ENCODE results near the gene TRMT61B. TPM values are rescaled to one million over a fixed set of nuclear protein-coding genes. Genes with fewer than 3 reads are reported as not detected.

The TRMT61B gene
- polyA plus RNA-seq, 3 donors, result 6.7 to 10.2 (median 8.1) TPM

DNA sequence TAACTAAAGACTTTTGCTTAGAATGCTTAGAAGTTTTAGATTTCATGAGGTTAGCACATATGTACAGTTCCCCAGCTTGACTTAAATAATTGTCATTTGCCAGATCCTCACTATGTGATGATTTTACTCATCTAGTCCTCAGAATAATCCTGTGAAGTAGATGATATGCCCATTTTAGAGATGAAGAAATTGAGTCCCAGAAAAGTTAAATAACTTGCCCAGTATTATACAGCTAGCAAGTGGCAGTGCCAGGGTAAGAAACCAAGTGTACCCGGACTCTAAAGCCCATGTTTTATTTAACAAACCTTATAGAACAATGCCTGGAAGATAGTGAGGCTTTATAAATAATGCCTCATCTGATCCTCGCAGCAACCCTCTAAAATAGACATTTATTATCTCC lies 31.1 kb downstream of the TRMT61B start:
- H3K9ac ChIP-seq (ENCODE audit: insufficient read depth, low read length, poor library complexity, severe bottlenecking), result no peak overlapping the region
- no peak overlapping the region for H3K4me2 ChIP-seq (replicated peaks; ENCODE audit: extremely low read depth, low read length, poor library complexity, severe bottlenecking)

DNA sequence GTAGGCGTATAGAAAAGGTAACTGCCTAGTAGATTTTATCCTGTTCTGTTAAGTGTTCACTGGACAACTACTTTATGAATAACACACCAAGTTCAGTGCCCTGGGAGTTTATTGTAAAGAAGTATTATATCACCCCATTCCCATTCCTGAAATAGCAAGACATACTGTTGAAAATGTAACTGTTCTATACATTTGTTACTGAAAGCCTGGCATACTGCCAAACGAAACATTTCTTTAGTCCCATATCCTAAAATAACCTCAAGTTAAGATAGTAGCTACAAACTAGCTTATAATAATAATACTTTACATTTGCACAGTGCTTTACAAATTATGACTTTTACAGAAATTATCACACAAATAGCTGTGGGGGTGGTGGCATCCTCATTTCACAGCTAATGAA lies 34.3 kb downstream of the TRMT61B start:
- no peak overlapping the region for H2AFZ ChIP-seq (ENCODE audit: insufficient read depth, low read depth, low read length, poor library complexity, severe bottlenecking)
- Mint-ChIP-seq H3K27me3 (ENCODE audit: low read depth in 3 of 3) (peaks cover 0 to 6% (median 4%) of the 10 kb centered on the region in 3 donors), H3K9me3 (peaks cover 2 to 7% (median 4%) of the 10 kb centered on the region in 7 donors), H3K4me1 (no peaks in the 10 kb centered on the region), H3K4me3 (no peak overlapping the region), H3K27ac (no peak overlapping the region), H3K36me3 (no peaks in the 10 kb centered on the region)
- TF ChIP-seq, protein P1, sequence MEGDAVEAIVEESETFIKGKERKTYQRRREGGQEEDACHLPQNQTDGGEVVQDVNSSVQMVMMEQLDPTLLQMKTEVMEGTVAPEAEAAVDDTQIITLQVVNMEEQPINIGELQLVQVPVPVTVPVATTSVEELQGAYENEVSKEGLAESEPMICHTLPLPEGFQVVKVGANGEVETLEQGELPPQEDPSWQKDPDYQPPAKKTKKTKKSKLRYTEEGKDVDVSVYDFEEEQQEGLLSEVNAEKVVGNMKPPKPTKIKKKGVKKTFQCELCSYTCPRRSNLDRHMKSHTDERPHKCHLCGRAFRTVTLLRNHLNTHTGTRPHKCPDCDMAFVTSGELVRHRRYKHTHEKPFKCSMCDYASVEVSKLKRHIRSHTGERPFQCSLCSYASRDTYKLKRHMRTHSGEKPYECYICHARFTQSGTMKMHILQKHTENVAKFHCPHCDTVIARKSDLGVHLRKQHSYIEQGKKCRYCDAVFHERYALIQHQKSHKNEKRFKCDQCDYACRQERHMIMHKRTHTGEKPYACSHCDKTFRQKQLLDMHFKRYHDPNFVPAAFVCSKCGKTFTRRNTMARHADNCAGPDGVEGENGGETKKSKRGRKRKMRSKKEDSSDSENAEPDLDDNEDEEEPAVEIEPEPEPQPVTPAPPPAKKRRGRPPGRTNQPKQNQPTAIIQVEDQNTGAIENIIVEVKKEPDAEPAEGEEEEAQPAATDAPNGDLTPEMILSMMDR (IDR thresholded peaks at IDR 0.05), result no peak
- no peaks in the 10 kb centered on the region for H3K4me1 ChIP-seq (ENCODE audit: control insufficient read depth in 1 of 2, insufficient read depth in 2 of 2, low read length in 2 of 2)
- no peak overlapping the region for H3K4me2 ChIP-seq (replicated peaks; ENCODE audit: extremely low read depth, low read length, poor library complexity, severe bottlenecking)
- no peak overlapping the region for H3K4me3 ChIP-seq (replicated peaks in 1 of 3; ENCODE audit: low read depth in 2 of 3, low read length in 3 of 3)
- no peaks in the 10 kb centered on the region for H3K9me3 ChIP-seq (replicated peaks in 1 of 2; ENCODE audit: control insufficient read depth in 1 of 2, insufficient read depth in 1 of 2, low read length in 2 of 2)
- intact Hi-C loops (cut with micrococcal nuclease), result no loop called here
- no peaks in the 10 kb centered on the region for H4K20me1 ChIP-seq (ENCODE audit: insufficient read depth, low read length)
- WGBS (ENCODE audit: insufficient coverage), result no CpG with 5 or more reads among the region's 2 CpGs
- H3K79me2 ChIP-seq (ENCODE audit: insufficient read depth, low read length), result no peaks in the 10 kb centered on the region
- no peak overlapping the region for H3K9ac ChIP-seq (ENCODE audit: insufficient read depth, low read length, poor library complexity, severe bottlenecking)
- H3K27ac ChIP-seq (ENCODE audit: low read depth in 1 of 2, low read length in 2 of 2), result no peak overlapping the region
- DNase-seq, result no peak
- no peaks in the 10 kb centered on the region for H3K36me3 ChIP-seq (replicated peaks in 1 of 2; ENCODE audit: control insufficient read depth in 1 of 2, insufficient read depth in 2 of 2, low read length in 2 of 2)
- no peaks in the 10 kb centered on the region for H3K27me3 ChIP-seq (ENCODE audit: control insufficient read depth in 2 of 2, insufficient read depth in 2 of 2, low read length in 2 of 2)

More for the DNA sequence above, 31.1 kb downstream of the TRMT61B start:
- Mint-ChIP-seq H3K27ac (no peak overlapping the region), H3K36me3 (peaks cover 0 to 4% of the 10 kb centered on the region in 2 donors), H3K27me3 (ENCODE audit: low read depth in 3 of 3) (peaks cover 0 to 6% (median 2%) of the 10 kb centered on the region in 3 donors), H3K9me3 (peaks cover under 1 to 5% (median 2%) of the 10 kb centered on the region in 7 donors), H3K4me1 (no peaks in the 10 kb centered on the region), H3K4me3 (no peak overlapping the region)
- no peak for DNase-seq
- intact Hi-C loops (cut with micrococcal nuclease), result no loop called here
- Histone ChIP-seq H3K27me3 (ENCODE audit: control insufficient read depth in 2 of 2, insufficient read depth in 2 of 2, low read length in 2 of 2) (no peaks in the 10 kb centered on the region), H2AFZ (ENCODE audit: insufficient read depth, low read depth, low read length, poor library complexity, severe bottlenecking) (no peak overlapping the region), H3K79me2 (ENCODE audit: insufficient read depth, low read length) (no peaks in the 10 kb centered on the region), H3K36me3 (replicated peaks in 1 of 2; ENCODE audit: control insufficient read depth in 1 of 2, insufficient read depth in 2 of 2, low read length in 2 of 2) (no peaks in the 10 kb centered on the region), H3K27ac (ENCODE audit: low read depth in 1 of 2, low read length in 2 of 2) (no peak overlapping the region), H3K9me3 (replicated peaks in 1 of 2; ENCODE audit: control insufficient read depth in 1 of 2, insufficient read depth in 1 of 2, low read length in 2 of 2) (no peaks in the 10 kb centered on the region), H3K4me1 (ENCODE audit: control insufficient read depth in 1 of 2, insufficient read depth in 2 of 2, low read length in 2 of 2) (no peaks in the 10 kb centered on the region), H4K20me1 (ENCODE audit: insufficient read depth, low read length) (no peaks in the 10 kb centered on the region), H3K4me3 (replicated peaks in 1 of 3; ENCODE audit: low read depth in 2 of 3, low read length in 3 of 3) (no peak overlapping the region)
- no CpG with 5 or more reads among the region's 2 CpGs for WGBS (ENCODE audit: insufficient coverage)
- TF ChIP-seq, protein P1 (IDR thresholded peaks at IDR 0.05), result no peak
